Measurements from ENCODE around the gene SLC66A1. TPM values are rescaled to one million over a fixed set of nuclear protein-coding genes. Genes with fewer than 3 reads are reported as not detected.
"Not testable (repeated sequence)": the region's sequence is repeated elsewhere in the genome, so short reads cannot be mapped to it uniquely, and the experiment has no call there.

The SLC66A1 gene
- total RNA-seq, 1 donor from 2014 or later: 10.8 TPM

DNA sequence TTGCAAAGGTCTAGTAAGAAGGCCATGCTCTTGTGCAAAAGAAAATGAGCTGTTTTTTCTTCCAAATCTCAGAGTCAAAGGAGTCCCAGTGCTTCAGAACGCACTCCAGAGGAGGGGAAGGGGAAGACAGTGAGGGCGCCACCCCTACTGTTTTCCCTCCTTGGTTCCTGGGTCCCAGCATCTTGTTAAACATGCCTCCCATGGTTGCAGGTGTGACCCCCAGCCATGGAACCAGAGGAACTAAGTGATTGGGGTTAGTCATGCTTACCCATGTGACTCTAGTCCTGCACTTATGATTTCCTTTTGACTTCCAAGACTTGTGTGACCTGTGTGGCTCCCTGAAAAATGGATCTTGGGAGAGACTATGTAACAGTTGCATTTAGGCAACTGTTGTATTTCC is 17.5 kb upstream of the SLC66A1 start:
- ATAC-seq: no peak
- no peak for DNase-seq (ENCODE audit: low spot score)
- intact Hi-C loops (cut with DNase I): no loop called here

DNA sequence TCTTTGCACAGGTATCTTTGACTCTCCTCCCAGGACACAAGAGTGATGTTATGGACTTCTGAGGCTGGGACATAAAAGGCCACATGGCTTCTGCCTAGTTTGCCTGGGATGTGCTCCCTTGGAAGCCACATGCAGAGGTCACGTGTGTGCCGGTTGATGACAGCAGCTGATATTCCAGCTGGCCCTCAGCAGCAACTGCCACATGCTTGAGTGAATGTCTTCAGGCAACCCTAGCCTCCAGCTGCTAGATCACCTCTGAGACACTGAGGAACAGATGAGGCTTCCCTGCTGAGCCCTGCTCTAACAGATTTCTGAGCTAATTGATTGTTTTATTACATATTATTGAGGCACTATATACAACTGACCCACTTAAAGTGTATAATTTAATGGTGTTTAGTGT is 11.9 kb upstream of the SLC66A1 start:
- intact Hi-C loops (cut with DNase I): no loop called here
- no peak for DNase-seq (ENCODE audit: low spot score)
- ATAC-seq: no peak

DNA sequence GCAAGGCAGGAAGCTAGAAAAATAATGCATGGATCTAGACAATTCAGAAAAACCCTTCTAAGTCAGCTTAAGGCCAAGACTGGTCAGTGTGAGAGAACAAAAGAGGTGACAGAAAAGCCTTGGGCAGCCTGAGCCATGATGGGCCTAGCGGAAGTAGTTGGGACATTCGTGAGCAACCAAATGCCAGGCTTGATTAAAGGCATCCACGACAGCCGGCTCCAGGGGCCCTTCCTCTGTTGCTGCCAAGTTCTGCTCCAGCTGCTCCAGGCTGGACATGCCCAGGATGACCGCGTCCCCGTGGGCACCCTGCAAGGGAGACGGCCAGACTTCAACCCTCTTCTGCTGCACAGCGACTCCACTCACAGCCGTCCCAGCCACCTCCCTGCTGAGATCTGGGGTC is 8.0 kb upstream of the SLC66A1 start:
- intact Hi-C loops (cut with DNase I); ATAC-seq: not testable (repeated sequence)
- peak; percentile 40 for DNase-seq (ENCODE audit: low spot score)

DNA sequence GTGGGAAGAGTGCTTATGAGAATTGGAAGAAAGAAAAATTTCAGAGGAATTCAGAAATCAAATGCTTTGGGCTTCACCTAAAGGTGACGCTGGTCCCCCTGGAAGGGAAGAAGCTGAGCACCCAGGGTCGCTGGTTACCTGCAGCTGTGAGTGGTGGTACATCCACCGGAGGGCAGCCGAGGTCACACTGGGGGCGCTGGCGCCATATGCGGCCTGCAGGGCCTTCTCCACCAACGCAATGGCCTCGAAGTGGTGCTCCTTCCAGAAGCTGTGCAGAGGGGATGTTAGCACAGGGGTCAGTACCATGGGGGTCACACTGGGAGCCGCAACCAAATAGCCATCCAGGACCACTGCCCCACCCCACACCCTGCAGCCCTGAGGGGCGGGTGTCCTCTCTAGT is 6.2 kb upstream of the SLC66A1 start:
- DNase-seq (ENCODE audit: low spot score) (peak; percentile 23), ATAC-seq (no peak)
- intact Hi-C loops (cut with DNase I): no loop called here

DNA sequence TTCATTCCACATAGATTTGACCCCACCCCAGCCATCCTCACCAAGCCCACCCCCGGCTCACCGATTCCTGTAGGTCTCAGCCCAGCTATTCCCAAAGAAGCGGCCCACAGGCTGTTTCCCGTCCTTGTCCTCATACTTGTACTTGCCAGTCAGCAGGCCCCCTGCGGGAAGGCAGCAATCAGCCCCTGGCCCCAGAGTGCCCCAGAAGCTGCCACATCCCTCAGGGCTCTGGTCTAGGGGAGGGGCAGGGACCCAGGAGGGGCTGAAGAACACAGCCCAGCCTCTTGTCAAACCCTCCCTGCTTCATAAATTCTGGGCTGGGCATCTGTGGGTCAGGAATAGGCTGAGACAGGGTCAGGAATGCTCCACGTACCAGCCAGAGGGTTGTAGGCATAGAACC is 5.2 kb upstream of the SLC66A1 start:
- peak; percentile 49 for DNase-seq (ENCODE audit: low spot score)
- intact Hi-C loops (cut with DNase I): no loop called here
- no peak for ATAC-seq

DNA sequence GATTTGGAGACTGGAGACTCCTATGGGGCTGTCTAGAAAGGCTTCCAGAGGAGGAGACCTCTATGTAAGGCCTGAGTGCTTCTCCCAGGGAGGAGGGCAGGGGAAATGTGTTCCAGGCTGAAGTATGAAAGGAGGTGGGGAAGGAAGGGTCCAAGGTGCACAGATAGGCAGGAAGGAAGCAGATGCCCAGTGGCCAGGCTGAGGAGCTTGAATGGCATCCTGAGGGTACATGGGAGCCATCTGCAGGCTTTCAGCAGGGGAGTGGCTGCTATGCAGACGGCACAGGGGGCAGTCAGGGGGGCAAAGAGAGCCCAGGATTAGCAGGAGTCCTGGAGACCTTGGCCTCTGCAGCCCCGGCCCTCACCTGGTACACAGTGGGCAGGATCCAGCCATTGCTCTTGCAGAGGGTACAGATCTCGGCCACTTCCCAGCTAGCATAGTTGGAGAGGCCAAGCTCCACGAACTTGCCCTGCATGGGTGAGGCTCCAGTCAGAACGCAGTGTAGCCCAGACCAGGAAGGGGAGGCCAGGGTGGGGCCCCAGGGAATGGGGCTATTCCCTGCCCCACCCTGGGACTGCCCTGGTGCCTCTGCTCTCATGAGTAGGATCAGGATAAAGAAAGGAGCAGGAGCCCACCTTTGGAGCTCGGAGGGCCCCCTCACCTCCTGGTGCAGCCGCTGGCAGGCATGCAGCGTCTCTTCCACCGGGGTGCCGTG is 4.2 kb upstream of the SLC66A1 start:
- intact Hi-C loops (cut with DNase I): no loop called here
- DNase-seq (ENCODE audit: low spot score) (peak; percentile 50), ATAC-seq (no peak)

DNA sequence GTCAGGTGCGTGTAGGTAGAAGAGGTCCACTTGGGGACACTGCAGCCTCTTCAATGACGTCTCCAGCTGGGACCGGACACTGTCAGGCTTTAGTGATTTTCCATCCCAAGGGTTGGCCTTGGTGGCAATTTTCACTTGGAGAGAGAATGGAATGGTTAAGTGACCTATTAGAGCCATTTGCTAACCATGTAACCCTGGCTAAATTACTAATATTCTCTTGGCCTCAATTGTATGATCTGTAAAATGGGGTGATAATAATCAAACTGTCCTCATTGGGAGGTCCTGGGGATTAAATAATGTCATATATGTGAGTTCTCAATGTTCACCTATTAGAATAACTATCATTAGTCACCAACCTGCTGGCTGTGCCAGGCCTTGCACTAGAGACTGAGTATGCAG is 3.6 kb upstream of the SLC66A1 start:
- DNase-seq (ENCODE audit: low spot score): no peak
- no peak for ATAC-seq
- intact Hi-C loops (cut with DNase I): no loop called here

DNA sequence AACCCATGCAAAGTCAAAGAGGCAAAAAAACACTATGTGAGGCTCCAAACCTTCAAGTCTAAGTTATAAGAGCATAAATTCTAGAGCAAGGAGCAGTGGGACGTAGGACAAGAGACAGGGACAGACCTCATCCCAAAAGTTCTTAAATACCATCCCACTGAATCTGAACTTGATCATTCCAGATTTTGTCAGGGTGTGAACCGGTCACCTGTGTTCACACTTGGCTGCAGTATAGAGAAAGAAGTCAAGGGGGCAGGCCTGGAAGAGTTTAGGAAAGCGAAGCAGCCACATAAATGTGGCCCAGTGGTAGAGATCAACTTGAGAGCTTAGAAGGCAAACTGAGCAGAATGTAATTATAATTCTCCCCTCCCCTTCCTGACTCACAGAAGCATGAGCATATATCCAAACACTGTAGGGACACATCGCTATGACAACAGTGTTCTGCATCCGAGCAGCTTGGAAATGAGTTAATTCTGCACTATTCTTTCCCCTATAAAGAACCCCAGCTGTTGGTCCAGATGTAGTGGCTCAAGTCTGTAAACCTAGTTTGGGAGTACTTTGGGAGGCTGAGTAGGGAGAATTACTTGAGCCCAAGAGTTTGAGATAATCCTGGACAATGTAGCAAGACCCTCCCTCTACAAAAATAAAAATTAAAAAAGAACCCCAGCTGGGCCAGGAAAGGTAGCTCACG is 2.9 kb upstream of the SLC66A1 start:
- no peak for ATAC-seq
- intact Hi-C loops (cut with DNase I): no loop called here
- peak; percentile 2 for DNase-seq (ENCODE audit: low spot score)

DNA sequence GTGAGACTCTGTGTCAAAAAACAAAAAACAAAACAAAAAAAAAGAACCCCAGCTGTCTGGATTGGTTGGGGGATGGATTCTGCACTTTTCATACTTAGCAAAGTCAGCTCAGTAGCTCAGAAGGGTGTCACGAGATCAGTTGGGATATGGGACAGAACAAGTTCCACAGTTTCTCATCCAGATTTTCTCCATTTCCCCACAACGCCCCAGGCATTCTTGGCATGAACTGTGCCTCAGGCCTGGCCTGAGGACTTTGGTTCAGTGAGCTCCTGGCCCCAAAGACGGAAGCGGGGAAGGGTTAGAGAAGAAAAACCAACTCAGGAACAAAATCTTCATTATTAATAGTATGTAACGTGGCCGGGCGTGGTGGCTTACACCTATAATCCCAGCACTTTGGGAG is 2.1 kb upstream of the SLC66A1 start:
- ATAC-seq (no peak), DNase-seq (ENCODE audit: low spot score) (peak; percentile 45)
- intact Hi-C loops (cut with DNase I): no loop called here

DNA sequence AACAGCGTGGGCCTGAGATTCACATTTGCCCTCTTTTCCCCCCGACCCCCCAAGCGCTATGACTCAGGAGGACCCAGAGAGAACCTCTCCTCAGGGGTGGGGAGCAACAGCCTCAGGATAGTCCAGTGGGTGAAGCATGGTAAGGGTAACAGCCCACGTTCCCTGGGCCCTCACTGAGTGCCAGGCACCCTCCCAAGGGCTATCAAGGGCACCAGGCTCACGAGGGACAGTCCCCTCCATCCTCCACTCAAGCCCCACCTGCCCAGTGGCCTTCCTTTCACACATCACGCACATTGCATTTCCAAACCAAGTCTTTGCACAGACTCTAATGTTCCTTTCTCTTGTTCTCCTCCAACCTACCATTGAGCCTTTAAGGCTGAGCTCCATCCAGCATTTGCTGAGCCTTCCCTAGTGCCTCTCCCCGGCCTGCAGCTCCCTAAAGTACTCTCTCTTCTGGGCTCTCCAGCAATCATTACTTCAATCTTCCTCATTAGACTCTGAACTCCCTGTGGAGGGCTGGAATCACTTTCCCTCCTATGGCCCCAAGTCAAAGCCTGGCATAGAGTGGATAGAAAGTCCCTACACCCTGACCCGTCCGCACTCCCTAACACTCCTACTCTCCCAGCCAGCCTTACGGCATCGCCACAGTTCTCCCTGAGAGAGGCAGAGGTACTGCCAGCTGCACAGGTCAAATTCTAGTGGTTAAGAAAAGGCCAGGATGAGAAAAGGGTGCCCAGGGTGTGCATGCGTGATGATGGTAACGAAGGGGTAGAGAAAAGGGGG is 1.2 kb upstream of the SLC66A1 start:
- ATAC-seq: peak; percentile 5
- intact Hi-C loops (cut with DNase I): no loop called here
- DNase-seq (ENCODE audit: low spot score): peak; percentile 35

DNA sequence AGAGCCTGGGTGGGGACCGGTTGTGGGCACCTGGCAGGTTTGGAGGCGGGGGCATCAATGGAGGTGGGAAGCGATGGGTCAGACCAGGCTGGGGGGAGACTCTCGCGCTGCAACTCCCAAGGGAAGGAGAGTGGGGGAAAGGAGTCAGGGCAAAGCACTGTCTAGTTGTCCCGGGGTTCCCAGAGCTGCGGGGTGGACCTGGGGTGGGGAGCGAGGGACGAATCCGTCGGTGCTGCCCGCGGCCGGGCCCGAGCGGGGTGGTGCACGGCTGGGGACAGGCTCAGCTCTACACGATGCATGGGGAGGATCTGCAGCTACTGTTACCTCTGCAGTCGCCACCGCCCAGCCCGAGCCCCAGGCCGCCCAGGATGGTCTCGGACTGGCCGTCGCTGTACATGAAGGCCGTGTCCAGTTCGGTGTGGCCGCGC is 609 bp upstream of the SLC66A1 start:
- DNase-seq (ENCODE audit: low spot score) (peak; percentile 70), ATAC-seq (peak; percentile 20)
- intact Hi-C loops (cut with DNase I): no loop called here

DNA sequence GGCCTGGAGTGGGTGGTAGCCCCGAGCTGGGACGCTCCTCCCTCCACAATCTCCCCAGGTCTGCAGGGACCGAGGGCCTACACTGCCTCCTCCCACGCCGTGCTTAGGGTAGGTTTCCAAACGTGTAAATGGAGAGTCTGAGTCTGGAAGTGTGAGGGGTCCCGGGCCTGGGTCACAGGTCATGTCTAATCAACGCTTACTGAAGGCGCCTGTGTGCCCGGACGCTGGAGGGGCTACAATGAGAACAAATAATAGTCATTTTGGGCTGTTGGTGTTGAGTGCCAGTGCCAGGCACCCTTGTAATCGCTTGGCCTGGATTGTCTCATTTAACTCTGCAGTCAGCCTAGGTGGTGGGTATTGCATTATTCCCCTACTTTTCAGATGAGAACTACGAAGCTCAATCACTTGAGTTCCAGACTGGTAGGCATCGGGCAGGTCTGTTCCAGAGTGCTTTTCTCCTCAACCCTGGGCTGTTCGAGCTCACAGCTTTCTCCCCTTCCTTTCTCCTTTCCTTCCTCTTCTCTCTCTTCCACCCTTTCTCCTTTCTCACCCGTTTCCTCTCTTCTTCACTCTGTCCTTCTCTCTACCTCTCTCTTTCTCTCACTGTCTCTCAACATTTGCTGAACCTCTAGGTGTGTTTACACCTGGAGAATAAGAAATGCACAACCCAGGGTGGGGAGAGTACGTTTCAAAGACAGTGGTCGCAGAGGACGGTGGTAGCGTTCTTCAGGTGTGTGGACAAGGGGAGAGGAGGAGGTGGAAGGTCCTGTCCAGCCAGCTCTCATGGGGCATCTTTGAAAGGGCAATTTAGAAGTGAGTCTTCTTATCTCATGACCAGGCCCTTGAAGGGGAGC is 883 bp downstream of the SLC66A1 start:
- no peak for DNase-seq (ENCODE audit: low spot score)
- intact Hi-C loops (cut with DNase I): no loop called here
- ATAC-seq: peak; percentile 44

DNA sequence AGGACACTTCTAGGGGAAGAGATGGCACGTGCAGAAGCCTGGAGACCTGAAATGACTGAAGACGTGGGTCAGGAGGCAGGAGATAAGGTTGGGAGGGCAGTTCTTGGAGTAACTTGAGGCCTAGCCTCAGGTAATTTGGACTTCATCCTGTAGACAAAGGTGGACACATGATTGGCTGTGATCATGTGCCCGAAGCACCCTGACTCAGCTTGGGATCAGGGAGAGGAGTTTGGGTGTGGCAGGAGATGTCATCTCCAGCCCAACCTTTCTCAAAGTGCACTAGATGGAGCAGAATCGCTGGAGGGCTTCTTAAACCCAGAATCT is 1.5 kb downstream of the SLC66A1 start:
- DNase-seq (ENCODE audit: low spot score): peak; percentile 41
- intact Hi-C loops (cut with DNase I): no loop called here
- ATAC-seq: no peak

DNA sequence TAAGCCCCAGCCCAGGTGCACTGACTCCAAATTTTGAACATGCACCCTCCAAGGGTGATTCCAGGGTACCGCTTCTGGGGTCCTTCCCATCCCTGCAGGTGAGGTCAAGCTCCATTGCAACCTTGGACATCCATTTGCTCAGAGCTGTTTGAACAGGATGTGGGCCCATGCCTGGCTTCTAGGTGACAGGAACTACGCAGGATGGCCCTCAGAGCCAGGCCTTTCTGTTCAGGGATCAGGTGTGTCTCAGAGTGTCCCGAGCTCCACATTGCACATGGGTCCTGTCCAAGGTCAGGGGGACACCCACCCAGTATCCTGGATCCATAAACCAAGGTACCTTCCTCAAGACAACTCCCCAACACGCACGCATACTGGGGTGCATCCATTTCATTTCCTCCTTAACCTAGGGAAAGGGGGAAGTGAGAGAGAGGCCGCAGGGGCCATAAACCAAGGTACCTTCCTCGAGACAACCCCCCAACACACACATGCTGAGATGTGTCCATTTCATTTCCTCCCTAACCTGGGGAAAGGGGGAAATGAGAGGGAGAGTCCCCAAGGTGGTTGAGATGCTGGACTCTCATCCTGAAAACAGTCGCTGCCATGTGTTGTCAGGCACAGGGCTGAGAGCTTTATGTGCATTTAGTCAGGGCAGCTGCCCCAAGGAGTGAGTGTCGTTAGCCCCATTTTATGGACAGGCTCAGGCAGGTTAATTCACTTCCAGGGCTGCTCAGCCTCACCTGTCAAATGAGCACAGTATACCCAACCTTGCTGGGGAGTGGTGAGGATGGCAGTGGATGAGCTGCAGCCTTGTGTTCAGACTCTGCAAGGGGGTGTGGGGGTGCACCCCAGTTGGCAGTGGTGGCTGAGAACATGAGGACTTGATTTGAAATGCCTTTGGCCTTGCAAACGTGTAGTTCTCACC is 2.1 kb downstream of the SLC66A1 start:
- ATAC-seq: no peak
- intact Hi-C loops (cut with DNase I): no loop called here
- DNase-seq (ENCODE audit: low spot score): peak; percentile 46

DNA sequence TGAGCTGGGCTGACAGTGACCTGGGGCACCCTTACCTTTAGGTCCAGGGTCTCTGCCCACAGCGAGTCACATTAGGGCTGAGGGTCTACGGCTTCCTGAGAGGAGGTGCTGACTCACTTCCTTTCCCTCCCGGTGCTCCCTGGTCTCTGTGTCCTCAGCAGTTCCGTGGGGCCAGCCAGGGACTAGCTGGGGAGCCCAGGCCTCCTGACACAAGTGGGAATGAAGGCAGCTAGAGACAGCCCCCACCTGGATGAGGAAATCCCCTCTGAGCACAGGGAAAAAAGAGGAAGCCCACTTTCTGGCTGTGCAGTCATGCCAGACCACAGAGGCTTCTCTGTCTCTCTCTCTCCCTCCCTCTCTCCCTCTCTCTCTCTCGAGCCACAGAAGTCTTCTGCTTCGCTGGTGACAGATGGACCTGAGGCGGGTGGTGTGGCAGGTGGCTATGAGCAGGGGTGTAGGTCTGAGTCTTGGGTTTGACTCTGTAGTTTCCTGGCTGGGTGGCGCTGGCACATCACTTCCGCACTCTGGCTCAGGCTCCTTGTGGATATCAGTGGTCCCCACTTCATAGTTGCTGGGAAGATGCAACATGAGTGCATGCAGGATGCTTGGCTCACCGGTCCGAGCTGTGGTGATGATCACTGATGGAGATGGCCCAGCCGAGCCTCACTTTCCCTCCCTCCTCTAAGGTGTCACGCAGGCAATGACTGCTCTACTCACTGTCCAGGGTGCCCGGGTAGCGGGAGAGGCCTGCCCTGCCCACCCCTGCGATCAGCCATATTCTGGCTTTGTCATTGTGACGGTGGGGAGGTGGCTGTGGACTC is 3.5 kb downstream of the SLC66A1 start:
- intact Hi-C loops (cut with DNase I): no loop called here
- DNase-seq (ENCODE audit: low spot score): peak; percentile 56
- ATAC-seq: no peak

DNA sequence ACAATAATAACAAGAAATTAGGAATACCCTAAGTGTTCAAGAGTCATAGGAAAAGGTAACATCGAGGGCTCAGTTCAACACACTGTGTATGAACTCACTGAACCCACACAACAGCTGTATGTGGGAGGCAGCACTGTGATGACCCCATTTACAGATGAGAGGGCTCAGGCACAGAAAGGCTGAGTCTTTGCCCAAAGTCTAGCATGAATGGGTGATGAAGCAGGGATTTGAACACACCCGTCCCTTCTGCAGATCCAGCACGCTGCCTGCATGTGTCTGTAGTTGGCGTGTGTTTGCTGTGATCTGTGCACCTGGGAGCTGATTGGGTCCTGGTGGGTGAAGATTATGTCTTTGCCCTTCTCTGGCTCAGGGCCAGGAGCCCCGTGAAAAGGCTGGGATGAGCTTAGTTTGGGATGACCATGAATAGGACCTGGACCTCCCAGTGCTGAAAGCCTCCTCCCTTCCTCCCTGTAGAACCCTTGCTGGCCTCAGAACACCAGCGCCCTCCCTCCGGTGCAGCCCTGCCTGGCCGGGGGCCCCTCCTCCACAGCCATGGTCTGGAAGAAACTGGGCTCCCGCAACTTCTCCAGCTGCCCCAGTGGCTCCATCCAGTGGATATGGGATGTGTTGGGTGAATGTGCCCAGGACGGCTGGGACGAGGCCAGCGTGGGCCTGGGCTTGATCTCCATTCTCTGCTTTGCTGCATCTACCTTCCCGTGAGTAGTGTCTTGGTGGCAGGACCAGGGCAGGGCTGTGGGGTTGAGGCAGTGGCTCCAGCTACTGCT is 5.2 kb downstream of the SLC66A1 start:
- DNase-seq (ENCODE audit: low spot score): peak; percentile 47
- intact Hi-C loops (cut with DNase I): no loop called here
- no peak for ATAC-seq

DNA sequence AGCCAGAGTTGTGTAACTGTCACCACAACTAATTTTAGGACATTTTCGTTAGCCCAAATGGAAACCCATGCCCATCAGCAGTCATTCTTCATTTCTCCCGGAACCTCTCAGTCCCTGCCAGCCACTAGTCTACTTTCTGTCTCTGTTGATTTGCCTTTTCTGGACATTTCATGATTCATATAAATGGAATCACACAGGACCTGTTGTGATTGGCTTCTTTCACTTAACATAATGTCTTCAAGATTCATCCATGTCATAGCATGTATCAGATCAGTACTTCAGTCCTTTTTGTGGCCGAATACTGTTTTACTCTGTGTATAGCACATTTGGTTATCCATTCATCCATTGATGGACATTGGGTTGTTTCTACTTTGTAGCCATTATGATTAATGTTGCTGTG is 7.1 kb downstream of the SLC66A1 start:
- no peak for DNase-seq (ENCODE audit: low spot score)
- intact Hi-C loops (cut with DNase I): no loop called here
- ATAC-seq: no peak
